A549 (cell line): ENCODE data around the gene GLDC. TPM values are rescaled to one million over a fixed set of nuclear protein-coding genes. Genes with fewer than 3 reads are reported as not detected.

Source experiments
- ATAC-seq, 2 experiments: fragments of 200-7000 bp in 1 of 2; fragments of >200 bp in 1 of 2; cut with Nextera tagmentation in 1 of 2; cut with Tn5 transposase in 1 of 2; 3 replicates each; pipeline versions ENCODE4 v1.8.0 to v1.9.1; 2018 to 2020; ENCODE audit warnings: mild to moderate bottlenecking in 1 of 2, moderate library complexity in 1 of 2
- CTCF ChIA-PET: fragments of 300-600 bp; sonication (Branson Sonifier 250); formaldehyde crosslinking; extraction: SDS; loops from one replicate; lab custom pipeline; 2021; ENCODE audit warnings: antibody characterized with exemption, inconsistent platforms; lab: Yijun Ruan, JAX
- POLR2A ChIA-PET: fragments of 350-600 bp; formaldehyde crosslinking; extraction: SDS; loops from one replicate; lab custom pipeline; 2021; ENCODE audit warnings: antibody characterized with exemption, inconsistent platforms; lab: Yijun Ruan, JAX
- DNase-seq, 2 experiments: peaks; one replicate each; pipeline versions ENCODE4 v3.0.0 to v3.0.0-alpha.2; 2011 to 2016; ENCODE audit warnings: low read depth in 1 of 2, low spot score in 1 of 2
- FAIRE-seq: peaks from 2 replicates; lab custom pipeline; 2011; peaks lifted over from hg19 to GRCh38; lab: Jason Lieb, UNC
- H3K27ac ChIP-seq, 2 experiments: fragments of >200 bp; sonication (Bioruptor Twin); formaldehyde crosslinking; 3 replicates each; pipeline ENCODE4 v1.5.1; 2016 to 2017
- H3K4me1 ChIP-seq: fragments of >200 bp; sonication (Bioruptor Twin); formaldehyde crosslinking; 3 replicates; pipeline ENCODE4 v1.6.1; 2016
- H3K4me2 ChIP-seq: fragments of >200 bp; sonication (Bioruptor Twin); formaldehyde crosslinking; 3 replicates; pipeline ENCODE4 v1.6.1; 2016
- H3K4me3 ChIP-seq: fragments of >200 bp; sonication (Bioruptor Twin); formaldehyde crosslinking; 3 replicates; pipeline ENCODE4 v1.5.1; 2016
- H3K9me3 ChIP-seq: fragments of >200 bp; sonication (Bioruptor Twin); formaldehyde crosslinking; 3 replicates; pipeline ENCODE4 v1.6.1; 2016
- CBX2 ChIP-seq: fragments of 200-600 bp; sonication (generic); IDR thresholded peaks from 2 replicates; pipeline ENCODE4 v1.6.1; 2016; ENCODE audit warnings: low read depth, mild to moderate bottlenecking, borderline replicate concordance
- CBX8 ChIP-seq: fragments of 200-600 bp; sonication (generic); IDR thresholded peaks from 2 replicates; pipeline ENCODE4 v1.6.1; 2016
- CEBPB ChIP-seq, 2 experiments: fragments of >200 bp in 1 of 2; sonication (Bioruptor Twin) in 1 of 2; formaldehyde crosslinking in 1 of 2; IDR thresholded peaks; 2 replicates each; pipeline ENCODE4 v1.6.1; 2012 to 2016
- CHD2 ChIP-seq: fragments of 150-350 bp; IDR thresholded peaks from 2 replicates; pipeline ENCODE4 v1.6.1; 2014; ENCODE audit warnings: low read length; ENCODE audit not compliant: partially characterized antibody
- EHF ChIP-seq: fragments of 250-450 bp; sonication (Bioruptor Pico); IDR thresholded peaks from 2 replicates; pipeline ENCODE4 v1.5.0; 2020; ENCODE audit warnings: mild to moderate bottlenecking
- EP300 ChIP-seq, 2 experiments: fragments of >200 bp; sonication (Bioruptor Twin); formaldehyde crosslinking; IDR thresholded peaks; 2 replicates in 1 of 2; 3 replicates in 1 of 2; pipeline ENCODE4 v1.6.1; 2016 to 2017
- FOSL2 ChIP-seq, 2 experiments: fragments of 450-650 bp in 1 of 2; fragments of >200 bp in 1 of 2; sonication (Bioruptor Twin) in 1 of 2; formaldehyde crosslinking; IDR thresholded peaks; 2 replicates each; pipeline versions ENCODE4 v1.5.0 to v1.6.1; 2016 to 2020; ENCODE audit warnings: mild to moderate bottlenecking in 1 of 2, moderate library complexity in 1 of 2
- FOXS1 ChIP-seq: fragments of 250-450 bp; sonication (Bioruptor Pico); IDR thresholded peaks from 2 replicates; pipeline ENCODE4 v1.5.0; 2020; ENCODE audit warnings: mild to moderate bottlenecking, moderate library complexity
- GATA3 ChIP-seq: IDR thresholded peaks from 2 replicates; pipeline ENCODE4 v1.6.1; 2012; ENCODE audit warnings: borderline replicate concordance
- HDAC2 ChIP-seq: fragments of 200-600 bp; sonication (generic); IDR thresholded peaks from 2 replicates; pipeline ENCODE4 v1.6.1; 2016
- HES2 ChIP-seq: fragments of >200 bp; sonication (Bioruptor Twin); formaldehyde crosslinking; IDR thresholded peaks from 2 replicates; pipeline ENCODE4 v1.6.1; 2016
- HEYL ChIP-seq: fragments of 250-450 bp; sonication (Bioruptor Pico); IDR thresholded peaks from 2 replicates; pipeline ENCODE4 v1.8.0; 2021; ENCODE audit warnings: mild to moderate bottlenecking, moderate library complexity
- JUNB ChIP-seq: fragments of >200 bp; sonication (Bioruptor Twin); formaldehyde crosslinking; IDR thresholded peaks from 2 replicates; pipeline ENCODE4 v1.6.1; 2016
- MAX ChIP-seq: IDR thresholded peaks from 2 replicates; pipeline ENCODE4 v1.6.1; 2012
- MYC ChIP-seq: IDR thresholded peaks from 2 replicates; pipeline ENCODE4 v1.6.1; 2012; ENCODE audit warnings: mild to moderate bottlenecking, inconsistent platforms, low read length, improper control_type of control experiment, borderline replicate concordance
- NFE2L2 ChIP-seq: fragments of 150-350 bp; conservative IDR thresholded peaks from 2 replicates; pipeline ENCODE4 v1.6.1; 2014; ENCODE audit warnings: low read length
- NR3C1 ChIP-seq: fragments of >200 bp; sonication (Bioruptor Twin); formaldehyde crosslinking; IDR thresholded peaks from 3 replicates; pipeline ENCODE4 v1.6.1; 2017
- PHF8 ChIP-seq: fragments of 200-600 bp; sonication (generic); IDR thresholded peaks from 2 replicates; pipeline ENCODE4 v1.6.1; 2016; ENCODE audit warnings: low read depth, mild to moderate bottlenecking, antibody characterized with exemption, moderate library complexity, borderline replicate concordance
- POLR2A ChIP-seq: IDR thresholded peaks from 2 replicates; pipeline ENCODE4 v1.6.1; 2012; ENCODE audit warnings: mild to moderate bottlenecking, low read length
- RARB ChIP-seq: fragments of 250-450 bp; sonication (Bioruptor Pico); IDR thresholded peaks from 2 replicates; pipeline ENCODE4 v1.8.0; 2021; ENCODE audit warnings: mild to moderate bottlenecking, moderate library complexity
- RCOR1 ChIP-seq: fragments of 150-350 bp; IDR thresholded peaks from 2 replicates; pipeline ENCODE4 v1.6.1; 2014; ENCODE audit warnings: antibody characterized with exemption, low read length, low read depth
- SREBF2 ChIP-seq: fragments of 450-650 bp; IDR thresholded peaks from 2 replicates; pipeline ENCODE4 v1.6.1; 2014; ENCODE audit warnings: mild to moderate bottlenecking, moderate library complexity
- TP53 ChIP-seq: fragments of 250-450 bp; sonication (Bioruptor Pico); IDR thresholded peaks from 2 replicates; pipeline ENCODE4 v1.5.0; 2021; ENCODE audit warnings: mild to moderate bottlenecking, moderate library complexity
- ZSCAN20 ChIP-seq: fragments of 250-450 bp; sonication (Bioruptor Pico); IDR thresholded peaks from 2 replicates; pipeline ENCODE4 v1.8.0; 2022; ENCODE audit warnings: mild to moderate bottlenecking, moderate library complexity
- WGBS: methylation state at CpG from one replicate; pipeline ENCODE4 v1.1.6; 2017; ENCODE audit errors: missing lambda C conversion rate; 5-methylcytosine and 5-hydroxymethylcytosine counted together
- polyA plus RNA-seq, 4 experiments: library from polyadenylated mRNA; depleted of rRNA in 3 of 4; stranded (reverse); fragments of >200 nt; fragmentation: RNase III in 1 of 4; extraction: RNeasy Plus Mini Kit Qiagen cat#74134 plus additional on column Dnase treatment in 1 of 4; gene quantifications; 2 replicates in 3 of 4; 3 replicates in 1 of 4; pipeline ENCODE4 v1.2.3, GENCODE V29; 2011 to 2017
- TF ChIP-seq, protein P1 (sequence below): fragments of 450-650 bp; IDR thresholded peaks from 2 replicates; pipeline ENCODE4 v1.6.1; 2014; ENCODE audit warnings: antibody characterized with exemption
- TF ChIP-seq, protein P2 (sequence below): fragments of 250-450 bp; sonication (Bioruptor Pico); IDR thresholded peaks from 2 replicates; pipeline ENCODE4 v1.5.0; 2021; ENCODE audit warnings: mild to moderate bottlenecking, moderate library complexity, borderline replicate concordance
- TF ChIP-seq, protein P3 (sequence below): fragments of 150-350 bp; IDR thresholded peaks from 2 replicates; pipeline ENCODE4 v1.6.1; 2014; ENCODE audit warnings: low read depth, mild to moderate bottlenecking, low read length

The GLDC gene
- polyA plus RNA-seq, 2 of the 4 experiments (the other 2 are of a cell fraction), result 16.7 to 18.8 TPM

- POLR2A ChIA-PET, result interaction anchor here (0.5 kb wide), 1 partner anchor 141 kb away, joined by 5 read pairs; no protein-coding TSS in a partner anchor
These were observed 45.5 kb downstream of the GLDC start for GRCh38 chr9:6600006-6600405.

DNA sequence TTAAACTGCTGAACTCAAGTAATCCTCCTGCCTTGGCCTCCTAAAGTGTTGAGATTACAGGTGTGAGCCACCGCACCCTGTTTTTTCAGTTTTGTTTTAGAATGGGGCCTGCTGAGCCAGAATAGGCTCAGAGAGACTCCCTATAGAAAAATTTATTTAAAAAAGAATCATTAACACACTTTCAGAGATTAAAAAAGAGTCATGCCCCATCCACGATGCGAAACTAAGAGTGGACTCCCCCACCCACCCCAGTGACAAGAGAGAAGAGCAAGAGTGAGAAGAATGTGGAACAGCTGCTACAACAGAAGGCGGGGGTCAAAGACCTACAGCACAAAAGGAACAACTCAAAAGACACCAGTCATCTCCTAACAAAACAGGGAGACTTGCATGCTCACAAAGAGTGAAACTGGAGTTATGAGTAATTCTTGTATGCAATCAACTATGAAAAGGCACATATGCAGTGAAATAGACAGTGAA is 47.2 kb downstream of the GLDC start:
- POLR2A ChIA-PET, result no interaction called here
- TF ChIP-seq CEBPB (IDR thresholded peaks at IDR 0.05) (no peak), EP300 (IDR thresholded peaks at IDR 0.05) (no peak), MAX (no peak), CBX8 (no peak), MYC (no peak), HDAC2 (no peak), RCOR1 (no peak), HES2 (no peak), FOSL2 (IDR thresholded peaks at IDR 0.05) (no peak), FOSL2 (CRISPR knock-in tag; IDR thresholded peaks at IDR 0.05) (no peak), CBX2 (no peak), TP53 (no peak)
- TF ChIP-seq, protein P1, sequence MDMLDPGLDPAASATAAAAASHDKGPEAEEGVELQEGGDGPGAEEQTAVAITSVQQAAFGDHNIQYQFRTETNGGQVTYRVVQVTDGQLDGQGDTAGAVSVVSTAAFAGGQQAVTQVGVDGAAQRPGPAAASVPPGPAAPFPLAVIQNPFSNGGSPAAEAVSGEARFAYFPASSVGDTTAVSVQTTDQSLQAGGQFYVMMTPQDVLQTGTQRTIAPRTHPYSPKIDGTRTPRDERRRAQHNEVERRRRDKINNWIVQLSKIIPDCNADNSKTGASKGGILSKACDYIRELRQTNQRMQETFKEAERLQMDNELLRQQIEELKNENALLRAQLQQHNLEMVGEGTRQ, result no peak
- TF ChIP-seq, protein P2, sequence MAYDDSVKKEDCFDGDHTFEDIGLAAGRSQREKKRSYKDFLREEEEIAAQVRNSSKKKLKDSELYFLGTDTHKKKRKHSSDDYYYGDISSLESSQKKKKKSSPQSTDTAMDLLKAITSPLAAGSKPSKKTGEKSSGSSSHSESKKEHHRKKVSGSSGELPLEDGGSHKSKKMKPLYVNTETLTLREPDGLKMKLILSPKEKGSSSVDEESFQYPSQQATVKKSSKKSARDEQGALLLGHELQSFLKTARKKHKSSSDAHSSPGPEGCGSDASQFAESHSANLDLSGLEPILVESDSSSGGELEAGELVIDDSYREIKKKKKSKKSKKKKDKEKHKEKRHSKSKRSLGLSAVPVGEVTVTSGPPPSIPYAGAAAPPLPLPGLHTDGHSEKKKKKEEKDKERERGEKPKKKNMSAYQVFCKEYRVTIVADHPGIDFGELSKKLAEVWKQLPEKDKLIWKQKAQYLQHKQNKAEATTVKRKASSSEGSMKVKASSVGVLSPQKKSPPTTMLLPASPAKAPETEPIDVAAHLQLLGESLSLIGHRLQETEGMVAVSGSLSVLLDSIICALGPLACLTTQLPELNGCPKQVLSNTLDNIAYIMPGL (CRISPR knock-in tag), result no peak
- TF ChIP-seq, all 56 proteins: peak for 0
- no peak overlapping the region for H3K4me3 ChIP-seq
- CTCF ChIA-PET, result interaction anchor here (1.0 to 1.6 kb wide), 3 partner anchors 10 to 141 kb away, joined by 3 to 10 read pairs (median 3); no protein-coding TSS in a partner anchor
- DNase-seq, result no peak
- H3K4me2 ChIP-seq, result no peak overlapping the region
- WGBS, result 95% methylated on average over 4 of the region's 4 CpGs
- no peak for ATAC-seq
- no peaks in the 10 kb centered on the region for H3K9me3 ChIP-seq
- H3K27ac ChIP-seq, result no peak overlapping the region
- FAIRE-seq, result no peak
- no peaks in the 10 kb centered on the region for H3K4me1 ChIP-seq

More at GRCh38 chr9:6600006-6600405, 45.5 kb downstream of the GLDC start:
- ATAC-seq (no peak), DNase-seq (no peak), FAIRE-seq (no peak)
- Histone ChIP-seq H3K4me1 (no peaks in the 10 kb centered on the region), H3K4me2 (no peak overlapping the region), H3K27ac (no peak overlapping the region), H3K9me3 (no peaks in the 10 kb centered on the region)
- 90% methylated on average over 5 of the region's 5 CpGs for WGBS
- TF ChIP-seq TP53 (no peak), HEYL (CRISPR knock-in tag) (no peak), HDAC2 (no peak), HES2 (no peak), FOXS1 (CRISPR knock-in tag) (no peak), POLR2A (no peak)
- TF ChIP-seq, all 56 proteins: peak for 0
- H3K4me3 ChIP-seq, result no peak overlapping the region
- CTCF ChIA-PET, result interaction anchor here (0.6 to 1.3 kb wide), 8 partner anchors 13 to 138 kb away, joined by 3 to 5 read pairs (median 3); no protein-coding TSS in a partner anchor

- H3K9me3 ChIP-seq, result no peaks in the 10 kb centered on the region
- no peak overlapping the region for H3K27ac ChIP-seq
- H3K4me1 ChIP-seq, result peaks cover 11% of the 10 kb centered on the region
- no peak overlapping the region for H3K4me2 ChIP-seq
- no peak for DNase-seq
- ATAC-seq, result no peak
- CTCF ChIA-PET, result interaction anchor here (1.2 kb wide), 1 partner anchor 146 kb away, joined by 3 read pairs; no protein-coding TSS in a partner anchor
- no peak overlapping the region for H3K4me3 ChIP-seq
- POLR2A ChIA-PET, result no interaction called here
- FAIRE-seq, result no peak
- TF ChIP-seq GATA3 (no peak), ZSCAN20 (no peak), RCOR1 (no peak), PHF8 (no peak), EHF (CRISPR knock-in tag) (no peak), JUNB (no peak), RARB (CRISPR knock-in tag) (no peak), SREBF2 (no peak), NR3C1 (no peak), HES2 (no peak), CHD2 (no peak), MAX (no peak), NFE2L2 (no peak)
- TF ChIP-seq, protein P3, sequence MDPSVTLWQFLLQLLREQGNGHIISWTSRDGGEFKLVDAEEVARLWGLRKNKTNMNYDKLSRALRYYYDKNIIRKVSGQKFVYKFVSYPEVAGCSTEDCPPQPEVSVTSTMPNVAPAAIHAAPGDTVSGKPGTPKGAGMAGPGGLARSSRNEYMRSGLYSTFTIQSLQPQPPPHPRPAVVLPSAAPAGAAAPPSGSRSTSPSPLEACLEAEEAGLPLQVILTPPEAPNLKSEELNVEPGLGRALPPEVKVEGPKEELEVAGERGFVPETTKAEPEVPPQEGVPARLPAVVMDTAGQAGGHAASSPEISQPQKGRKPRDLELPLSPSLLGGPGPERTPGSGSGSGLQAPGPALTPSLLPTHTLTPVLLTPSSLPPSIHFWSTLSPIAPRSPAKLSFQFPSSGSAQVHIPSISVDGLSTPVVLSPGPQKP, result no peak
- WGBS, result 92% methylated on average over 4 of the region's 4 CpGs
These were observed 52.7 kb downstream of the GLDC start for GRCh38 chr9:6592791-6593190.
